Ovary (tissue), 9 donors: ENCODE measurements around the gene CALY. TPM values are rescaled to one million over a fixed set of nuclear protein-coding genes. Genes with fewer than 3 reads are reported as not detected.

Source experiments
- DNase-seq, 5 donors: peaks; one replicate each; pipeline ENCODE4 v3.0.0-alpha.2; 2019 to 2020
- H3K27ac ChIP-seq, 2 donors: fragments of 200-600 bp; one replicate each; pipeline versions ENCODE4 v1.5.1 to v1.8.0; 2019 to 2022
- H3K27me3 ChIP-seq: fragments of 200-600 bp; one replicate; pipeline ENCODE4 v1.8.0; 2022
- H3K36me3 ChIP-seq: fragments of 200-600 bp; sonication (generic); one replicate; pipeline ENCODE4 v1.5.1; 2019
- H3K4me1 ChIP-seq: one replicate; pipeline ENCODE4 v1.8.1; 2013; ENCODE audit warnings: mild to moderate bottlenecking, moderate library complexity; ENCODE audit not compliant: insufficient read depth
- H3K4me3 ChIP-seq: fragments of 200-600 bp; sonication (generic); one replicate; pipeline ENCODE4 v1.5.1; 2017
- H3K9me3 ChIP-seq, 2 donors: fragments of 200-600 bp in 1 of 2; sonication (generic) in 1 of 2; one replicate each; pipeline versions ENCODE4 v1.5.1 to v1.8.1; 2013 to 2019; ENCODE audit warnings: mild to moderate bottlenecking in 1 of 2, moderate library complexity in 1 of 2
- EP300 ChIP-seq: sonication (generic); formaldehyde crosslinking; IDR thresholded peaks from one replicate; pipeline ENCODE4 v1.6.1; 2017; ENCODE audit warnings: antibody characterized with exemption
- POLR2A ChIP-seq: fragments of 450-650 bp; IDR thresholded peaks from one replicate; pipeline ENCODE4 v1.6.1; 2017; ENCODE audit warnings: antibody characterized with exemption, mild to moderate bottlenecking, moderate library complexity
- WGBS, 3 donors: extraction: QIAGEN DNeasy Blood & Tissue Kit in 1 of 3; methylation state at CpG; one replicate each; pipeline versions ENCODE4 v1.1.5 to v1.1.7; 2013 to 2017; 5-methylcytosine and 5-hydroxymethylcytosine counted together
- intact Hi-C, 4 donors: fragments of 100-400 bp; cut with DNase I; formaldehyde crosslinking; loops; one replicate each; pipeline versions ENCODE4 v1.11.0 to v1.15.1; 2022 to 2023
- polyA plus RNA-seq, 2 donors: library from polyadenylated mRNA; stranded (reverse); fragments of 200-250 nt in 1 of 2; fragments of 350-450 nt in 1 of 2; fragmentation: Illumina TruSeq in 1 of 2; extraction: RNeasy Lipid Tissue Mini Kit (QIAGEN cat#74804) in 1 of 2; gene quantifications; one replicate each; pipeline ENCODE4 v1.2.3, GENCODE V29; 2013 to 2014
- total RNA-seq, 7 donors: library from RNA; depleted of rRNA in 2 of 7; stranded (reverse); fragments of >200 nt in 2 of 7; fragmentation: NEBNext Ultra II Directional in 3 of 7; extraction: Animal tissue kit (Norgen Biotek cat#: 25700) in 3 of 7; gene quantifications; one replicate each; pipeline versions ENCODE4 v1.1.0 to v1.2.4, GENCODE V29; 2016 to 2023
- TF ChIP-seq, protein P1 (sequence below), 3 donors: fragments of 450-650 bp in 2 of 3; fragments of 200-600 bp in 1 of 3; IDR thresholded peaks; one replicate each; pipeline versions ENCODE4 v1.5.1 to v1.8.0; 2016 to 2022; ENCODE audit warnings: antibody characterized with exemption in 3 of 3, mild to moderate bottlenecking in 1 of 3
- donor health status: DM: no; HTN: no; CAD: no; lungs with moderate emphysema.
- donor health status: DM: no; HTN: no; CAD: no.
- donor health status: Bipolar disorder and iron deficiency.
- donor health status: DM: yes; HTN: yes; CAD: no.
- donor health status: DM: no; HTN: no; CAD: no.
- donor health status: DM: yes; HTN: yes; CAD: no.

The CALY gene
- total and polyA plus RNA-seq, 9 donors, result 0.69 TPM; not detected in 8

DNA sequence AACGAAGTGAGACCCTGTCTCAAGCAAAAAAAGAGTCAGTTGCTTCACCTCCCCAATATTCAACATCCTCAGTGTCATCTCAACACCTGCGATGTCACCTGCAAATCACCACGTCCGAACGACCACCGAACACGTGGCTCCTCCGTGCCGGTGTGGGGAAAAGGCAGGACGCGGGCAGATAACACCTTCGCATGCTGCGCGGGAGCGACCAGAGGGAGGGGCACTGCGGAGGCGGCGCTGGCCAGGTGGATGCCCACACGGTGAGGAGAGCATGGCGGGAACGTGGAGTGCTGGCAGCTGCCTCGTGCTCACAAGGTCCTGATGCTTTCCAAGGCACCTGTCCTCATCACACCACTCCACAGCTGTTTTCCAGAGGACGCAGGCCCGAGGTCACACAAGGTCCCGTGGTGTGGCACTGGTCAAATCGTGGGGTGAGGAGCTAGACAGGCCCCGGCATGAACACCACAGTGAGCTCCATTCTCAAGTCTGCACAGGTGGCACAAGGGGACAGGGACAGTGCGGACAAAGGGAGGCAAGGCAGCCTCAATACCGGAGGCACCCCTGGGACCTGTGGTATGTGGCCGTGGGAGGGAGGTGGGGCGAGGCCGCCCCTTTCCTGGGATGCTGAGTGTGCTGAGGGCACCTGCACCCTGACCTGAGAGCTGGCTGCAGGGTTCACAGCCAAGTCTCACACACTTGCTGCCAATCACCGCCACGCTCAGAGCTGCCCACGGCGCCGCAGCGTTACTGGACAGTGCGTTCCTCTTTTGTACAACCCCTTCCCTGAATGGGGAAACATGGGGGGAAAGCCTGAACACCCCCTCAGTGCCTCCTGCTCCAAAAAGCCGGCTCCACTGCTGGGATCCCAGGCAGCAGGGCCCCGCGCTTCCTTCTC, 41.0 kb downstream of the CALY start:
- no peaks in the 10 kb centered on the region for H3K36me3 ChIP-seq
- H3K9me3 ChIP-seq, result no peaks in the 10 kb centered on the region
- TF ChIP-seq POLR2A (no peak), EP300 (no peak)
- TF ChIP-seq, protein P1, sequence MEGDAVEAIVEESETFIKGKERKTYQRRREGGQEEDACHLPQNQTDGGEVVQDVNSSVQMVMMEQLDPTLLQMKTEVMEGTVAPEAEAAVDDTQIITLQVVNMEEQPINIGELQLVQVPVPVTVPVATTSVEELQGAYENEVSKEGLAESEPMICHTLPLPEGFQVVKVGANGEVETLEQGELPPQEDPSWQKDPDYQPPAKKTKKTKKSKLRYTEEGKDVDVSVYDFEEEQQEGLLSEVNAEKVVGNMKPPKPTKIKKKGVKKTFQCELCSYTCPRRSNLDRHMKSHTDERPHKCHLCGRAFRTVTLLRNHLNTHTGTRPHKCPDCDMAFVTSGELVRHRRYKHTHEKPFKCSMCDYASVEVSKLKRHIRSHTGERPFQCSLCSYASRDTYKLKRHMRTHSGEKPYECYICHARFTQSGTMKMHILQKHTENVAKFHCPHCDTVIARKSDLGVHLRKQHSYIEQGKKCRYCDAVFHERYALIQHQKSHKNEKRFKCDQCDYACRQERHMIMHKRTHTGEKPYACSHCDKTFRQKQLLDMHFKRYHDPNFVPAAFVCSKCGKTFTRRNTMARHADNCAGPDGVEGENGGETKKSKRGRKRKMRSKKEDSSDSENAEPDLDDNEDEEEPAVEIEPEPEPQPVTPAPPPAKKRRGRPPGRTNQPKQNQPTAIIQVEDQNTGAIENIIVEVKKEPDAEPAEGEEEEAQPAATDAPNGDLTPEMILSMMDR (IDR thresholded peaks at IDR 0.05), result no peak
- intact Hi-C loops, result no loop called here
- H3K4me3 ChIP-seq, result no peak overlapping the region
- no peaks in the 10 kb centered on the region for H3K27me3 ChIP-seq
- WGBS, 3 donors, result 87 to 90% (median 87%) methylated on average over 42 of the region's 42 CpGs
- no peak for DNase-seq
- no peak overlapping the region for H3K27ac ChIP-seq
- no peaks in the 10 kb centered on the region for H3K4me1 ChIP-seq

DNA sequence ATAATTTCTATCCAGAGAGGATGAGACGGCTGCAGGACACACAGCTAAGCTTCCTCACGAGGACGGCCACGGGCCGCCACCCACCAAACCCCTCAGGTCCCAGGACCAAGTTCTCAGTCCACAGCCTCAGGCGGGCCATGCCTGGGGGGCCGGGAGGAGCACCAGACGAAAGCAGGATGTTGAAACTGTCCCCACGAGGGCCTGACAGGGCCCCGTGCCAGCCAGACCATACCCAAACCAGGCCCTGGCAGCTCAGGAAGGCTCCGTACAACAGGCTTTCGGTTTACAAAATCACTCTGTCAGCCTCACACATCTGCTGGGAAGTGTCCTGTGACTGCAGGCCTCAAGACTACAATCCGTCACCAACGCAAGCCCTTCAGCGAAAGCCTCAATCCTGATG, 42.5 kb downstream of the CALY start:
- no peaks in the 10 kb centered on the region for H3K9me3 ChIP-seq
- no peaks in the 10 kb centered on the region for H3K27me3 ChIP-seq
- H3K4me1 ChIP-seq, result no peaks in the 10 kb centered on the region
- intact Hi-C loops, result no loop called here
- 86 to 91% (median 88%) methylated on average over 15 of the region's 15 CpGs for WGBS, 3 donors
- no peak overlapping the region for H3K4me3 ChIP-seq
- H3K36me3 ChIP-seq, result no peaks in the 10 kb centered on the region
- DNase-seq, result no peak
- TF ChIP-seq POLR2A (no peak), EP300 (no peak)
- TF ChIP-seq, protein P1 (IDR thresholded peaks at IDR 0.05), result no peak
- no peak overlapping the region for H3K27ac ChIP-seq

DNA sequence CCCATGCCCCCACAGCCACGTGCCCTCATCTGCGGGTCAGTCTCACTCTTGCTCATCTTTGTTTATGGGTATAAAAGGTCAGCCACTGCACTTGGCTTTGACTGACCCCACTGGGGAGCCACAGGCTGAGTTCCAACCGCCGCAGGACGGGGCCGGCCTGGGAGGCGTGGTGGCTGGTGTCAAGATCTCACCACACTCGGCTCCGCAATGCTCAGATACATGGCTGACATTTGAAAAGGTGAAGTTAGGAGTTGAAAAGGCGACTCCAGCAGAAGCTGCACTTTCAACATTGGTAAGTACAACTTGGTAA, 42.9 kb downstream of the CALY start:
- H3K9me3 ChIP-seq, result no peaks in the 10 kb centered on the region
- WGBS, 3 donors, result 88 to 93% (median 92%) methylated on average over 10 of the region's 10 CpGs
- H3K36me3 ChIP-seq, result no peaks in the 10 kb centered on the region
- no peak for DNase-seq
- no peaks in the 10 kb centered on the region for H3K4me1 ChIP-seq
- intact Hi-C loops, result no loop called here
- no peaks in the 10 kb centered on the region for H3K27me3 ChIP-seq
- H3K4me3 ChIP-seq, result no peak overlapping the region
- TF ChIP-seq, protein P1 (IDR thresholded peaks at IDR 0.05), result no peak
- TF ChIP-seq EP300 (no peak), POLR2A (no peak)
- no peak overlapping the region for H3K27ac ChIP-seq

DNA sequence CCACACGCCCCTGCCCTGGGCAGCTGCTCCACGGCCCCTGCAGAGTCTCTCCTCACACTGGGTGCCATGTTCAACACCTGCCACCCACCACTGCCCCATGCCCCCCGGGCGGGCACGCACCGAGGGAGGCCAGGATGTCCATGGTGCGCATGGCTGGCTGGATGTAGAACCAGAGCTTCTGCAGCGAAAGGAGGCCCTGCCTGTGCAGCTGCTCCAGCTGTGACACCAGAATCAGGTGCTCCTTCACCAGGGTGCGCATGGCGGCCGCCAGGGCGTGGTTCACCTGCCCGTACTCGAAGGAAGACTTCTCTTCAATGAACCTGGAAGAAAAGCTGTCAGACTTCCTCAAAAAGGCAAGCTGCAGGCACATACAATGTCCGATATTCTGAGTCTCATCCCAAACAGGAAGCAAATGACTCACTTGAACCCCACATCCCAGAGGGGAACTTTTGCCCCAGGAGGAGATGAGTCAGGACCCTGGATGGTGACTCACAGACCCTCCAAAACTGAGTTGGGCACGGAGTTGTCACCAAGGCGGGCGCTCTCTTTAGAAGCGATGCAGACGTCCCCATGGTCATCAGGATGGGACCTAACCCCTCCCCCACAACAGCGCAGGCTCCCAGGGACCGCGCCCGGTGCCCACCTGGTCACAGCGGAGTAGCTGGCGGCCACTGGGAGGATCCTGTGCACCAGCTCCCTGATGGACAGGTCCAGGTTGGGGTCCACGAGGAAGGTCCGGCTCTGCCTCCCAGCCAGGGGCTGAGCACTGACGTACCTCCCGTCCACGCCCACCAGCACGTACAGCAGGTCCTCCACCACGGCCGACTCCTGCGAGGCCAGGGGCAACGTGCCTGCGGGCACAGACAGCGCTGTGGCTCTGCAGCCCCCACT, 43.5 kb downstream of the CALY start:
- TF ChIP-seq EP300, result no peak
- TF ChIP-seq, protein P1 (IDR thresholded peaks at IDR 0.05), result no peak
- TF ChIP-seq POLR2A, result no peak
- DNase-seq, result no peak
- Histone ChIP-seq H3K36me3 (no peaks in the 10 kb centered on the region), H3K4me3 (no peak overlapping the region), H3K27me3 (no peaks in the 10 kb centered on the region), H3K4me1 (no peaks in the 10 kb centered on the region), H3K9me3 (no peaks in the 10 kb centered on the region), H3K27ac (no peak overlapping the region)
- intact Hi-C loops, result no loop called here
- WGBS, 3 donors, result 90 to 91% (median 91%) methylated on average over 27 to 38 of the region's 38 CpGs
